ENCODE results near the gene TTC7B. TPM values are rescaled to one million over a fixed set of nuclear protein-coding genes. Genes with fewer than 3 reads are reported as not detected.

TTC7B gene
- total and polyA plus RNA-seq, 10 of the 15 experiments (the other 5 are each of a cell fraction or from before 2014, with no cell fraction given): under 0.01 to 1.1 (median 0.26) TPM; not detected in 2

DNA sequence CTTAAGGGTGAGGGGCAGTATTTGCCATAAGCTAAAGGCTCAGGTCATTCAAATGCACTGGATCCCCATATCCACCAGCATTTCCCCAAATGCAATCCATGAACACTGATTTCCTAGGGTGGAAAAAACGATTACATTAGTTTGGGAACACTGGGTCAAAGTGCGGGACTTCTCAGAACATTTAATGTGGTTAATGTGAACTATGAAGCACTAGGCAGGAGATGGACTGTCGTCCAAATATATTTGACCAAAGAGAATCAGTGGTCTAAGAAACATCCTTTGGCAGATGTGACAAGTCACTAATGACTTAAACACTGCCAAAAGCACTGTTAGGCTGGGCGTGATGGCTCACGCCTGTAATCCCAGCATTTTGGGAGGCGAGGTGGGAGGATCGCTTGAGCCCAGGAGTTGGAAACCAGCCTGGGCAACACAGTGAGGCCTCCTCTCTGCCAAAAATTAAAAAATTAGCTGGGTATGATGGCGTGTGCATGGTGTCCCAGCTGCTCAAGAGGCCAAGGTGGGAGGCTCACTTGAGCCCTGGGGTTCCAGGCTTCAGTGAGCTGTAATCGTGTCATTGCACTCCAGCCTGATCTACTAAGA, 214.0 kb downstream of the TTC7B start:
- Histone ChIP-seq H3K9ac (ENCODE audit: control insufficient read depth, insufficient read depth, low read length) (no peak overlapping the region), H4K20me1 (ENCODE audit: control insufficient read depth, insufficient read depth) (no peaks in the 10 kb centered on the region), H2AFZ (ENCODE audit: control insufficient read depth, low read depth, low read length) (no peak overlapping the region), H3K79me2 (ENCODE audit: control insufficient read depth, insufficient read depth, low read length) (no peaks in the 10 kb centered on the region), H3K4me1 (ENCODE audit: control insufficient read depth, insufficient read depth, low read length) (no peaks in the 10 kb centered on the region), H3K27me3 (replicated peaks in 1 of 2; ENCODE audit: control insufficient read depth in 2 of 2, insufficient read depth in 2 of 2, low read length in 1 of 2) (peaks cover 0 to 5% of the 10 kb centered on the region in 2 experiments; a peak in 3 of 4 replicates), H3K4me2 (ENCODE audit: control insufficient read depth, insufficient read depth) (no peak overlapping the region), H3K36me3 (ENCODE audit: control insufficient read depth in 2 of 2, insufficient read depth in 2 of 2, low read length in 1 of 2) (no peaks in the 10 kb centered on the region), H3K4me3 (no peak overlapping the region), H3K27ac (ENCODE audit: control insufficient read depth, insufficient read depth) (no peak overlapping the region), H3K9me3 (replicated peaks; ENCODE audit: control insufficient read depth, insufficient read depth, low read length) (no peaks in the 10 kb centered on the region)
- FAIRE-seq: no peak
- intact Hi-C loops (cut with micrococcal nuclease; ENCODE audit: unreplicated experiment) (loop anchor here (10.0 kb wide), 1 partner anchor 177 kb away; no protein-coding TSS in a partner anchor), in situ Hi-C loops (cut with MboI) (no loop called here)
- DNase-seq (ENCODE audit: low read depth, low spot score): no peak
- ATAC-seq: no peak
- ChIA-PET POLR2A (no interaction called here), RAD21 (ENCODE audit: unreplicated experiment) (no interaction called here), SMC1A (ENCODE audit: uncharacterized antibody, unreplicated experiment) (no interaction called here), CTCF (no interaction called here)
- no peak for TF ChIP-seq JUND (IDR thresholded peaks at IDR 0.05; ENCODE audit: low read depth, low read length)
- TF ChIP-seq USF1 (IDR thresholded peaks at IDR 0.05; ENCODE audit: borderline replicate concordance, extremely low read length, insufficient read depth, low read depth, low read length): no peak
- no peak for TF ChIP-seq ATF2 (IDR thresholded peaks at IDR 0.05; ENCODE audit: low read length)
- TF ChIP-seq STAT3 (IDR thresholded peaks at IDR 0.05; ENCODE audit: low read depth, low read length): no peak
- 58% methylated on average over 9 of the region's 9 CpGs for WGBS (ENCODE audit: insufficient coverage, insufficient replicate concordance, low lambda C conversion rate, missing lambda C conversion rate)
- BruUV-seq (replicated peaks): no TSS peak

- Histone ChIP-seq H3K27ac (ENCODE audit: control insufficient read depth, insufficient read depth) (no peak overlapping the region), H3K9me3 (replicated peaks; ENCODE audit: control insufficient read depth, insufficient read depth, low read length) (no peaks in the 10 kb centered on the region), H2AFZ (ENCODE audit: control insufficient read depth, low read depth, low read length) (no peak overlapping the region), H3K36me3 (ENCODE audit: control insufficient read depth in 2 of 2, insufficient read depth in 2 of 2, low read length in 1 of 2) (no peaks in the 10 kb centered on the region), H3K4me1 (ENCODE audit: control insufficient read depth, insufficient read depth, low read length) (no peaks in the 10 kb centered on the region), H3K27me3 (replicated peaks in 1 of 2; ENCODE audit: control insufficient read depth in 2 of 2, insufficient read depth in 2 of 2, low read length in 1 of 2) (peaks cover 0 to 5% of the 10 kb centered on the region in 2 experiments; a peak in 3 of 4 replicates), H3K9ac (ENCODE audit: control insufficient read depth, insufficient read depth, low read length) (no peak overlapping the region), H3K4me2 (ENCODE audit: control insufficient read depth, insufficient read depth) (no peak overlapping the region), H3K79me2 (ENCODE audit: control insufficient read depth, insufficient read depth, low read length) (no peaks in the 10 kb centered on the region), H4K20me1 (ENCODE audit: control insufficient read depth, insufficient read depth) (no peaks in the 10 kb centered on the region), H3K4me3 (no peak overlapping the region)
- BruUV-seq (replicated peaks): no TSS peak
- RAD21 ChIA-PET (ENCODE audit: unreplicated experiment): no interaction called here
- no peak for FAIRE-seq
- no peak for DNase-seq (ENCODE audit: low read depth, low spot score)
- no peak for ATAC-seq
- in situ Hi-C loops (cut with MboI): no loop called here
- SMC1A ChIA-PET (ENCODE audit: uncharacterized antibody, unreplicated experiment): no interaction called here
- intact Hi-C loops (cut with micrococcal nuclease; ENCODE audit: unreplicated experiment): loop anchor here (10.0 kb wide), 1 partner anchor 177 kb away; no protein-coding TSS in a partner anchor
- CTCF ChIA-PET: no interaction called here
- 72% methylated on average over 9 of the region's 9 CpGs for WGBS (ENCODE audit: insufficient coverage, insufficient replicate concordance, low lambda C conversion rate, missing lambda C conversion rate)
- POLR2A ChIA-PET: no interaction called here
- TF ChIP-seq, protein P1, sequence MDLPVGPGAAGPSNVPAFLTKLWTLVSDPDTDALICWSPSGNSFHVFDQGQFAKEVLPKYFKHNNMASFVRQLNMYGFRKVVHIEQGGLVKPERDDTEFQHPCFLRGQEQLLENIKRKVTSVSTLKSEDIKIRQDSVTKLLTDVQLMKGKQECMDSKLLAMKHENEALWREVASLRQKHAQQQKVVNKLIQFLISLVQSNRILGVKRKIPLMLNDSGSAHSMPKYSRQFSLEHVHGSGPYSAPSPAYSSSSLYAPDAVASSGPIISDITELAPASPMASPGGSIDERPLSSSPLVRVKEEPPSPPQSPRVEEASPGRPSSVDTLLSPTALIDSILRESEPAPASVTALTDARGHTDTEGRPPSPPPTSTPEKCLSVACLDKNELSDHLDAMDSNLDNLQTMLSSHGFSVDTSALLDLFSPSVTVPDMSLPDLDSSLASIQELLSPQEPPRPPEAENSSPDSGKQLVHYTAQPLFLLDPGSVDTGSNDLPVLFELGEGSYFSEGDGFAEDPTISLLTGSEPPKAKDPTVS (IDR thresholded peaks at IDR 0.05; ENCODE audit: low read depth, low read length): no peak
- no peak for TF ChIP-seq WRNIP1 (IDR thresholded peaks at IDR 0.05; ENCODE audit: borderline replicate concordance, low read depth, low read length)
- TF ChIP-seq CHD1 (IDR thresholded peaks at IDR 0.05; ENCODE audit: low read depth, low read length): no peak
- TF ChIP-seq RFX5 (IDR thresholded peaks at IDR 0.05; ENCODE audit: low read depth, low read length): no peak
- TF ChIP-seq SMARCA5 (IDR thresholded peaks at IDR 0.05): no peak
- TF ChIP-seq ZNF217 (IDR thresholded peaks at IDR 0.05): no peak
- no peak for TF ChIP-seq JUNB (IDR thresholded peaks at IDR 0.05)
These were observed 214.7 kb downstream of the TTC7B start for GRCh38 chr14:90601563-90601962.
